IMR-90 (cell line): ENCODE data around the gene STX19. TPM values are rescaled to one million over a fixed set of nuclear protein-coding genes. Genes with fewer than 3 reads are reported as not detected.
A peak's percentile ranks its signal among the peaks of the same experiment; 100 is the strongest.

Experiments used
- ATAC-seq: fragments of 200-7000 bp; cut with Tn5 transposase; 2 replicates; pipeline ENCODE4 v1.9.1; 2020; ENCODE audit warnings: low read depth, mild to moderate bottlenecking, moderate library complexity
- BruUV-seq: library from RNA; stranded (reverse); fragments of 400-500 nt; replicated peaks from 2 replicates; lab custom pipeline; 2021; lab: Mats Ljungman, UMichigan
- CTCF ChIA-PET: fragments of 300-600 bp; formaldehyde crosslinking; extraction: SDS; loops from one replicate; lab custom pipeline; 2021; ENCODE audit warnings: antibody characterized with exemption; lab: Yijun Ruan, JAX
- POLR2A ChIA-PET: fragments of 300-600 bp; sonication (Branson Sonifier 250); formaldehyde crosslinking; loops from one replicate; lab custom pipeline; 2022; ENCODE audit warnings: antibody characterized with exemption; ENCODE audit not compliant: unreplicated experiment; lab: Charles Lee
- DNase-seq: peaks from one replicate; pipeline ENCODE4 v3.0.0; 2013
- H2AFZ ChIP-seq: replicated peaks from 2 replicates; pipeline ENCODE3; 2013; ENCODE audit warnings: low read length, mild to moderate bottlenecking; ENCODE audit not compliant: poor library complexity
- H2AK5ac ChIP-seq: 2 replicates; pipeline ENCODE4 v1.6.1; 2013; ENCODE audit warnings: low read depth, low read length, inconsistent platforms
- H2AK9ac ChIP-seq: replicated peaks from 2 replicates; pipeline ENCODE3; 2013; ENCODE audit warnings: mild to moderate bottlenecking, low read depth, low read length, moderate library complexity; ENCODE audit not compliant: poor library complexity
- H2BK120ac ChIP-seq: 2 replicates; pipeline ENCODE4 v1.6.1; 2013; ENCODE audit warnings: low read depth, low read length, inconsistent platforms
- H2BK15ac ChIP-seq: 3 replicates; pipeline ENCODE4 v1.6.1; 2013; ENCODE audit warnings: low read depth, low read length, inconsistent platforms
- H2BK20ac ChIP-seq: 2 replicates; pipeline ENCODE4 v1.6.1; 2013; ENCODE audit warnings: low read depth, mild to moderate bottlenecking, inconsistent platforms, low read length, moderate library complexity
- H2BK5ac ChIP-seq: 2 replicates; pipeline ENCODE4 v1.6.1; 2013; ENCODE audit warnings: mild to moderate bottlenecking, low read depth, low read length, inconsistent platforms; ENCODE audit not compliant: poor library complexity, severe bottlenecking
- H3K14ac ChIP-seq: replicated peaks from 2 replicates; pipeline ENCODE4 v1.6.1; 2013; ENCODE audit warnings: low read depth, low read length, inconsistent platforms
- H3K18ac ChIP-seq: 2 replicates; pipeline ENCODE4 v1.6.1; 2013; ENCODE audit warnings: low read depth, low read length, control low read depth
- H3K23ac ChIP-seq: 2 replicates; pipeline ENCODE4 v1.6.1; 2013; ENCODE audit warnings: low read depth, low read length, inconsistent platforms
- H3K27ac ChIP-seq: 2 replicates; pipeline ENCODE4 v1.5.1; 2013; ENCODE audit warnings: mild to moderate bottlenecking, control low read depth, low read length; ENCODE audit not compliant: insufficient read depth
- H3K27me3 ChIP-seq: 2 replicates; pipeline ENCODE4 v1.6.1; 2013; ENCODE audit warnings: low read length; ENCODE audit not compliant: control insufficient read depth, insufficient read depth
- H3K36me3 ChIP-seq: 2 replicates; pipeline ENCODE4 v1.6.1; 2013; ENCODE audit warnings: low read length, mixed read lengths; ENCODE audit not compliant: control insufficient read depth, insufficient read depth
- H3K4ac ChIP-seq: 2 replicates; pipeline ENCODE4 v1.6.1; 2013; ENCODE audit warnings: low read depth, low read length, inconsistent platforms
- H3K4me1 ChIP-seq: 2 replicates; pipeline ENCODE4 v1.6.1; 2013; ENCODE audit warnings: low read length, mixed read lengths; ENCODE audit not compliant: control insufficient read depth, insufficient read depth
- H3K4me2 ChIP-seq: 2 replicates; pipeline ENCODE4 v1.6.1; 2013; ENCODE audit warnings: low read depth, mild to moderate bottlenecking, control low read depth, low read length, moderate library complexity
- H3K4me3 ChIP-seq: 2 replicates; pipeline ENCODE4 v1.5.1; 2013; ENCODE audit warnings: low read depth, mild to moderate bottlenecking, control low read depth, low read length, moderate library complexity; ENCODE audit not compliant: insufficient read depth
- H3K56ac ChIP-seq: 2 replicates; pipeline ENCODE4 v1.6.1; 2013; ENCODE audit warnings: low read length, inconsistent platforms; ENCODE audit not compliant: insufficient read depth; ENCODE audit errors: extremely low read depth
- H3K79me1 ChIP-seq, 2 experiments: 2 replicates each; pipeline ENCODE4 v1.6.1; 2013; ENCODE audit warnings: low read length in 2 of 2, inconsistent platforms in 1 of 2, low read depth in 1 of 2
- H3K9ac ChIP-seq: 2 replicates; pipeline ENCODE4 v1.6.1; 2013; ENCODE audit warnings: low read depth, low read length, control low read depth
- H3K9me1 ChIP-seq: 2 replicates; pipeline ENCODE4 v1.6.1; 2013; ENCODE audit warnings: low read length, inconsistent platforms; ENCODE audit not compliant: insufficient read depth
- H3K9me3 ChIP-seq: 2 replicates; pipeline ENCODE4 v1.6.1; 2013; ENCODE audit warnings: low read length; ENCODE audit not compliant: control insufficient read depth, insufficient read depth
- H4K20me1 ChIP-seq: 2 replicates; pipeline ENCODE4 v1.6.1; 2013; ENCODE audit warnings: low read length, inconsistent platforms; ENCODE audit not compliant: insufficient read depth
- H4K5ac ChIP-seq: 2 replicates; pipeline ENCODE4 v1.6.1; 2013; ENCODE audit warnings: mild to moderate bottlenecking, low read depth, low read length, control low read depth
- H4K8ac ChIP-seq, 2 experiments: 2 replicates each; pipeline ENCODE4 v1.6.1; 2013; ENCODE audit warnings: low read depth in 2 of 2, low read length in 2 of 2, control low read depth in 1 of 2, inconsistent platforms in 1 of 2
- H4K91ac ChIP-seq: 2 replicates; pipeline ENCODE4 v1.6.1; 2013; ENCODE audit warnings: low read depth, low read length, inconsistent platforms; ENCODE audit not compliant: insufficient read depth
- CHD1 ChIP-seq: IDR thresholded peaks from 2 replicates; pipeline ENCODE4 v1.6.1; 2012; ENCODE audit warnings: low read depth, low read length, improper control_type of control experiment
- CTCF ChIP-seq: conservative IDR thresholded peaks from 2 replicates; pipeline ENCODE4 v1.5.1; 2012; ENCODE audit warnings: mild to moderate bottlenecking, low read depth, low read length, improper control_type of control experiment
- MAZ ChIP-seq: IDR thresholded peaks from 2 replicates; pipeline ENCODE4 v1.6.1; 2012; ENCODE audit warnings: low read depth, mild to moderate bottlenecking, low read length, improper control_type of control experiment, moderate library complexity, borderline replicate concordance
- MXI1 ChIP-seq: IDR thresholded peaks from 2 replicates; pipeline ENCODE4 v1.6.1; 2012; ENCODE audit warnings: low read depth, mild to moderate bottlenecking, low read length, moderate library complexity, borderline replicate concordance
- NFE2L2 ChIP-seq: fragments of 150-350 bp; IDR thresholded peaks from 2 replicates; pipeline ENCODE4 v1.6.1; 2016; ENCODE audit warnings: low read depth, mild to moderate bottlenecking, low read length
- POLR2A ChIP-seq: IDR thresholded peaks from 2 replicates; pipeline ENCODE4 v1.6.1; 2012; ENCODE audit warnings: mild to moderate bottlenecking, low read depth, low read length
- RAD21 ChIP-seq: IDR thresholded peaks from 2 replicates; pipeline ENCODE4 v1.6.1; 2012; ENCODE audit warnings: low read length, improper control_type of control experiment
- RCOR1 ChIP-seq: IDR thresholded peaks from 2 replicates; pipeline ENCODE4 v1.6.1; 2012; ENCODE audit warnings: mild to moderate bottlenecking, low read length, improper control_type of control experiment; ENCODE audit not compliant: insufficient replicate concordance
- USF2 ChIP-seq: fragments of 150-350 bp; IDR thresholded peaks from 2 replicates; pipeline ENCODE4 v1.6.1; 2017; ENCODE audit warnings: mild to moderate bottlenecking, antibody characterized with exemption, low read length, low read depth
- WGBS, 2 experiments: methylation state at CpG; one replicate each; pipeline versions ENCODE4 v1.1.5 to v1.1.7; 2013; ENCODE audit warnings: missing lambda C conversion rate in 2 of 2; ENCODE audit not compliant: insufficient read length in 1 of 2; ENCODE audit errors: extremely low coverage in 2 of 2; 5-methylcytosine and 5-hydroxymethylcytosine counted together
- dilution Hi-C: fragments of 300-500 bp; cut with HindIII; formaldehyde crosslinking; loops from one replicate; pipeline ENCODE4 v1.14.3; 2018; ENCODE audit warnings: low sequenced_read_pairs; ENCODE audit not compliant: unreplicated experiment
- in situ Hi-C: fragments of 300-500 bp; cut with MboI; formaldehyde crosslinking; loops from 3 replicates; pipeline ENCODE4 v1.14.3; 2019; ENCODE audit warnings: low sequenced_read_pairs, inconsistent platforms, mixed read lengths
- intact Hi-C: fragments of 100-400 bp; cut with micrococcal nuclease; formaldehyde crosslinking; loops from 2 replicates; pipeline ENCODE4 v1.10.0; 2022
- polyA plus RNA-seq, 3 experiments: library from polyadenylated mRNA; depleted of rRNA; stranded (reverse); fragments of >200 nt; gene quantifications; 2 replicates each; pipeline ENCODE4 v1.2.3, GENCODE V29; 2012; ENCODE audit warnings: low replicate concordance in 1 of 3
- total RNA-seq: library from RNA; depleted of rRNA; stranded (reverse); fragments of >200 nt; gene quantifications from 2 replicates; pipeline ENCODE4 v1.2.3, GENCODE V29; 2012

Gene STX19
- total and polyA plus RNA-seq, 2 of the 4 experiments (the other 2 are of a cell fraction): not detected

GRCh38 chr3:93979850-93980676 lies 48.3 kb downstream of the STX19 start, which contains the start of gene ARL13B:
TSS of gene ARL13B (plus strand) at chr3:93980155. CDS start at chr3:93980424, 269 bp downstream.
- dilution Hi-C loops (no loop called here), intact Hi-C loops (no loop called here), in situ Hi-C loops (no loop called here)
- Histone ChIP-seq H3K14ac (no peak within 1 kb of the TSS; the same call in 1 of the 2 replicates), H3K56ac (no peak within 1 kb of the TSS; the same call in 1 of the 2 replicates), H3K79me1 (peaks cover 7 to 18% of the 10 kb centered on the region in 2 experiments), H4K8ac (peak within 1 kb of the TSS in 1 of 2 experiments; percentile 53; a peak in 2 of 4 replicates), H3K4me2 (peak within 1 kb of the TSS; percentile 75), H3K36me3 (no peaks in the 10 kb centered on the region), H4K91ac (no peak within 1 kb of the TSS), H2BK5ac (peak within 1 kb of the TSS; percentile 4), H2AK9ac (peak within 1 kb of the TSS; percentile 81), H4K5ac (no peak within 1 kb of the TSS), H4K20me1 (no peaks in the 10 kb centered on the region), H3K4me1 (no peaks in the 10 kb centered on the region; the same call in 1 of the 2 replicates), H3K9ac (peak within 1 kb of the TSS; percentile 49), H3K18ac (no peak within 1 kb of the TSS), H3K9me1 (peaks cover 3% of the 10 kb centered on the region; the same call in 1 of the 2 replicates), H3K4me3 (peak within 1 kb of the TSS; percentile 68), H3K23ac (peak within 1 kb of the TSS; percentile 65; the same call in 1 of the 2 replicates), H2BK120ac (no peak within 1 kb of the TSS), H3K9me3 (no peaks in the 10 kb centered on the region), H2BK20ac (no peak within 1 kb of the TSS), H3K27me3 (no peaks in the 10 kb centered on the region), H3K4ac (0 out of 2 replicates have a peak within 1 kb of the TSS, but pooled peaks have one; percentile 15), H2BK15ac (no peak within 1 kb of the TSS), H2AK5ac (no peak within 1 kb of the TSS), H2AFZ (peak within 1 kb of the TSS; percentile 99), H3K27ac (peak within 1 kb of the TSS; percentile 50; the same call in 1 of the 2 replicates)
- ChIA-PET CTCF (interaction anchor here (1.0 kb wide), 1 partner anchor 9 kb away, joined by 3 read pairs; no protein-coding TSS in a partner anchor), POLR2A (no interaction called here)
- WGBS, 2 experiments: 5% methylated on average over 13 of the region's 66 CpGs; no CpG with 5 or more reads in 1 of the 2 experiments
- no TSS peak for BruUV-seq
- TF ChIP-seq RCOR1 (no peak), POLR2A (peak; percentile 80), RAD21 (no peak), NFE2L2 (no peak), CTCF (no peak), MXI1 (no peak), MAZ (peak; percentile 12; the same call in 1 of the 2 replicates), CHD1 (no peak), USF2 (0 out of 2 replicates have a peak, but pooled peaks have one; percentile 3)
- ATAC-seq (peak; percentile 100), DNase-seq (peak; percentile 98)
